HepG2 (cell line): ENCODE data around the gene RUNX2.

Experiments
- CBX2 ChIP-seq, 2 experiments: fragments of 200-600 bp in 1 of 2; sonication (generic); formaldehyde crosslinking in 1 of 2; IDR thresholded peaks; 2 replicates each; pipeline versions ENCODE4 v1.7.0 to v1.8.1; 2018 to 2022; ENCODE audit warnings: low read depth in 2 of 2, low read length in 1 of 2, mild to moderate bottlenecking in 1 of 2, missing genetic modification reagents in 1 of 2
- CREB1 ChIP-seq, 2 experiments: fragments of 450-650 bp in 1 of 2; IDR thresholded peaks; 2 replicates each; pipeline ENCODE4 v1.6.1; 2016 to 2017; ENCODE audit warnings: control low read depth in 1 of 2, mild to moderate bottlenecking in 1 of 2, missing compliant biosample characterization in 1 of 2, missing genetic modification characterization in 1 of 2
- MAZ ChIP-seq, 2 experiments: sonication (generic) in 1 of 2; formaldehyde crosslinking in 1 of 2; IDR thresholded peaks; 2 replicates each; pipeline versions ENCODE4 v1.5.0 to v1.6.1; 2012 to 2020; ENCODE audit warnings: low read depth in 2 of 2, mild to moderate bottlenecking in 2 of 2, borderline replicate concordance in 1 of 2, improper control_type of control experiment in 1 of 2, low read length in 1 of 2, missing genetic modification reagents in 1 of 2, moderate library complexity in 1 of 2
- POLR2AphosphoS5 ChIP-seq: IDR thresholded peaks from 2 replicates; pipeline ENCODE4 v1.6.1; 2012; ENCODE audit warnings: low read depth, low read length
- TAF1 ChIP-seq: sonication (generic); formaldehyde crosslinking; IDR thresholded peaks from 2 replicates; pipeline ENCODE4 v1.4.0; 2020; ENCODE audit warnings: missing genetic modification reagents
- ZNF432 ChIP-seq: sonication (generic); formaldehyde crosslinking; IDR thresholded peaks from 2 replicates; pipeline ENCODE4 v1.5.0; 2020; ENCODE audit warnings: missing genetic modification reagents, mild to moderate bottlenecking, borderline replicate concordance
- TF ChIP-seq, protein P1 (sequence below): sonication (generic); formaldehyde crosslinking; IDR thresholded peaks from 2 replicates; pipeline ENCODE4 v1.5.0; 2020; ENCODE audit warnings: mild to moderate bottlenecking, missing genetic modification reagents, moderate library complexity

- TF ChIP-seq CREB1 (IDR thresholded peaks at IDR 0.05), result no peak
- TF ChIP-seq CREB1 (CRISPR knock-in tag; IDR thresholded peaks at IDR 0.05), result no peak
- TF ChIP-seq POLR2AphosphoS5, result no peak
- no peak for TF ChIP-seq TAF1 (CRISPR knock-in tag)
- TF ChIP-seq ZNF432 (CRISPR knock-in tag), result no peak
- TF ChIP-seq CBX2 (IDR thresholded peaks at IDR 0.05; ENCODE audit: low read depth, low read length), result no peak
- TF ChIP-seq CBX2 (CRISPR knock-in tag; IDR thresholded peaks at IDR 0.05; ENCODE audit: low read depth), result no peak
- TF ChIP-seq, protein P1, sequence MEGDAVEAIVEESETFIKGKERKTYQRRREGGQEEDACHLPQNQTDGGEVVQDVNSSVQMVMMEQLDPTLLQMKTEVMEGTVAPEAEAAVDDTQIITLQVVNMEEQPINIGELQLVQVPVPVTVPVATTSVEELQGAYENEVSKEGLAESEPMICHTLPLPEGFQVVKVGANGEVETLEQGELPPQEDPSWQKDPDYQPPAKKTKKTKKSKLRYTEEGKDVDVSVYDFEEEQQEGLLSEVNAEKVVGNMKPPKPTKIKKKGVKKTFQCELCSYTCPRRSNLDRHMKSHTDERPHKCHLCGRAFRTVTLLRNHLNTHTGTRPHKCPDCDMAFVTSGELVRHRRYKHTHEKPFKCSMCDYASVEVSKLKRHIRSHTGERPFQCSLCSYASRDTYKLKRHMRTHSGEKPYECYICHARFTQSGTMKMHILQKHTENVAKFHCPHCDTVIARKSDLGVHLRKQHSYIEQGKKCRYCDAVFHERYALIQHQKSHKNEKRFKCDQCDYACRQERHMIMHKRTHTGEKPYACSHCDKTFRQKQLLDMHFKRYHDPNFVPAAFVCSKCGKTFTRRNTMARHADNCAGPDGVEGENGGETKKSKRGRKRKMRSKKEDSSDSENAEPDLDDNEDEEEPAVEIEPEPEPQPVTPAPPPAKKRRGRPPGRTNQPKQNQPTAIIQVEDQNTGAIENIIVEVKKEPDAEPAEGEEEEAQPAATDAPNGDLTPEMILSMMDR, result no peak
- no peak for TF ChIP-seq MAZ (IDR thresholded peaks at IDR 0.05; ENCODE audit: borderline replicate concordance, low read depth, low read length)
- no peak for TF ChIP-seq MAZ (CRISPR knock-in tag; IDR thresholded peaks at IDR 0.05; ENCODE audit: low read depth)
Observed at GRCh38 chr6:45675634-45676033, 347.5 kb downstream of the RUNX2 start.
